ENCODE measurements around the gene ULK2.

GRCh38 chr17:19883537-19884215 is 15.9 kb upstream of the ULK2 start:
- no peak for TF ChIP-seq POLR2A (IDR thresholded peaks at IDR 0.05; ENCODE audit: low read depth, low read length)
- TF ChIP-seq POLR2AphosphoS5 (IDR thresholded peaks at IDR 0.05; ENCODE audit: low read depth, low read length) = no peak
